PC-9 (cell line): Measurements from ENCODE around the gene MLST8. TPM values are rescaled to one million over a fixed set of nuclear protein-coding genes. Genes with fewer than 3 reads are reported as not detected.

Source experiments
- BruUV-seq: library from RNA; stranded (reverse); fragments of 400-500 nt; replicated peaks from 2 replicates; lab custom pipeline; 2021; lab: Mats Ljungman, UMichigan
- CTCF ChIA-PET: fragments of 300-600 bp; sonication (Branson Sonifier 250); formaldehyde crosslinking; loops from one replicate; lab custom pipeline; 2022; ENCODE audit warnings: antibody characterized with exemption; lab: Charles Lee
- POLR2A ChIA-PET: fragments of 300-600 bp; sonication (Branson Sonifier 250); formaldehyde crosslinking; loops from one replicate; lab custom pipeline; 2022; ENCODE audit warnings: antibody characterized with exemption; ENCODE audit not compliant: unreplicated experiment; lab: Charles Lee
- DNase-seq, 2 experiments: peaks; one replicate each; pipeline versions ENCODE4 v3.0.0 to v3.0.0-alpha.2; 2015 to 2022; ENCODE audit warnings: mixed read lengths in 1 of 2
- H2AFZ ChIP-seq: fragments of 200-600 bp; sonication (generic); 2 replicates; pipeline ENCODE4 v1.8.1; 2017; ENCODE audit warnings: antibody characterized with exemption
- H3F3A ChIP-seq: fragments of 200-600 bp; sonication (generic); 2 replicates; pipeline ENCODE4 v1.8.1; 2017; ENCODE audit warnings: antibody characterized with exemption, mild to moderate bottlenecking, low read depth; ENCODE audit not compliant: insufficient read depth
- H3K27ac ChIP-seq: fragments of 200-600 bp; sonication (generic); 2 replicates; pipeline ENCODE4 v1.6.1; 2016; ENCODE audit warnings: mixed run types
- H3K27me3 ChIP-seq: fragments of 200-600 bp; sonication (generic); 2 replicates; pipeline ENCODE4 v1.6.1; 2016; ENCODE audit warnings: low read depth, mixed run types; ENCODE audit not compliant: insufficient read depth
- H3K36me3 ChIP-seq: fragments of 200-600 bp; sonication (generic); 2 replicates; pipeline ENCODE4 v1.6.1; 2016; ENCODE audit warnings: low read depth, mixed run types
- H3K4me1 ChIP-seq: fragments of 200-600 bp; sonication (generic); replicated peaks from 2 replicates; pipeline ENCODE4 v1.6.1; 2016; ENCODE audit warnings: mixed run types; ENCODE audit not compliant: insufficient read depth
- H3K4me2 ChIP-seq: fragments of 200-600 bp; sonication (generic); 2 replicates; pipeline ENCODE4 v1.6.1; 2017; ENCODE audit warnings: mixed run types
- H3K4me3 ChIP-seq: fragments of 200-600 bp; sonication (generic); 2 replicates; pipeline ENCODE4 v1.6.1; 2016; ENCODE audit warnings: mixed run types
- H3K79me2 ChIP-seq: fragments of 200-600 bp; sonication (generic); 2 replicates; pipeline ENCODE4 v1.6.1; 2017; ENCODE audit warnings: low read depth, mixed run types
- H3K9me2 ChIP-seq: fragments of 200-600 bp; sonication (generic); 2 replicates; pipeline ENCODE4 v1.8.1; 2017; ENCODE audit warnings: mild to moderate bottlenecking; ENCODE audit not compliant: insufficient read depth
- H3K9me3 ChIP-seq: fragments of 200-600 bp; sonication (generic); 2 replicates; pipeline ENCODE4 v1.8.1; 2016; ENCODE audit warnings: low read depth; ENCODE audit not compliant: insufficient read depth
- H4K20me1 ChIP-seq: fragments of 200-600 bp; sonication (generic); 2 replicates; pipeline ENCODE4 v1.8.1; 2017; ENCODE audit not compliant: insufficient read depth
- EZH2 ChIP-seq: fragments of 200-600 bp; sonication (generic); IDR thresholded peaks from 2 replicates; pipeline ENCODE4 v1.8.0; 2017; ENCODE audit warnings: antibody characterized with exemption, low read depth
- intact Hi-C: fragments of 100-400 bp; cut with micrococcal nuclease; formaldehyde crosslinking; loops from one replicate; pipeline ENCODE4 v1.10.0; 2022; ENCODE audit not compliant: unreplicated experiment
- total RNA-seq: library from RNA; stranded (reverse); gene quantifications from 2 replicates; pipeline ENCODE4 v1.2.3, GENCODE V29; 2021
- TF ChIP-seq, protein P1 (sequence below): fragments of 200-600 bp; sonication (generic); conservative IDR thresholded peaks from 2 replicates; pipeline ENCODE4 v1.6.1; 2017; ENCODE audit warnings: mixed run types, antibody characterized with exemption, mild to moderate bottlenecking, moderate library complexity

The MLST8 gene
- total RNA-seq, 1 experiment from 2014 or later, result 66.3 TPM

DNA sequence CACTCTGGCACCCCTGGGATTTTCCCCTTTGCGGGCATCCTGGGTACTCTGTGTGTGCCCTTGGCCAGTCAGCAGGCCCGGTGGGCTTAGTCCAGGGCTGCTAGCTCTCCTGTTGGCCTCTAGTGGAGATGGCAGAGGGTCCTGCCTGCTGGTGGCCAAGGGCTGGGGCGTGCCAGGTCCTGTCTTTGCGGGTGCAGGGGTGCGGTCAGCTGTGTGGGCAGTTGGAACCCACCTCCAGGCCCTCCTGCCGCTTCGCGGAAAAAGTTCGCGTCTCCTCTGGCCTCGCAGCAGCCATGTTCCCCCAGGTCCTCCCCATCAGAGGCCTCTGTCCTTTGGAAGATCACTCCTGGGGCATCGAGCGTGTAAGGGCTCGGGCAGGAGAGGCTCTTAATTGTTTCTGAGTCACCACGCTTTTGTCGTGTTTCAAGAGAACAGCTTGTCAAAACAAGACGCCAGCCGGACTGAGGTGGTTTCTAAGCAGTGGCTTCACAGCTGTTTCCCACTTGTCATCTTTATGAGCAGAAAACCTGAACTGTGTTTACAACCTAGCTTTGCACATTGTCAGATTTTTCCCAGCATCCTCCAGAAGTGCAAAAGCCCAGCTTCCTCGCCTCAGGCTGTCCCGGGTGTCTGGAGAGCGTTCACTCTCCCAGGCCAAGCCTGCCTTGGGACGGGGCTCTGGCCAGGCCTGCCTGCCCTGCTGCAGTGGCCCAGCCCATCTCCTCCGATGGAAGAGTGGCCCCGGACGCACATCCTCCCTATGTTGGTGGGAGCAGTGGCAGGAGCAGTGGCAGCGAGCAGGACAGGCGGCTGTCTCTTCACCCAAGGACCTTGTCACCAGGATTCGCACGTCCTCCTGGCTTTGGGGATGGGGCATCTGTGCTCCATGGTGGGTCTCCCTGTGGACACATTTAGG is 26.0 kb downstream of the MLST8 start:
- peaks cover 41% of the 10 kb centered on the region for H4K20me1 ChIP-seq
- POLR2A ChIA-PET, result no interaction called here
- H3K36me3 ChIP-seq, result peaks cover 4% of the 10 kb centered on the region; the same call in 1 of the 2 replicates
- no peaks in the 10 kb centered on the region for H3K27me3 ChIP-seq
- no TSS peak for BruUV-seq
- 0 out of 2 replicates have a peak, but pooled peaks cover 7% of the 10 kb centered on the region for H3F3A ChIP-seq
- peaks cover 24% of the 10 kb centered on the region for H3K79me2 ChIP-seq
- H3K4me3 ChIP-seq, result no peak overlapping the region
- intact Hi-C loops, result no loop called here
- CTCF ChIA-PET, result no interaction called here
- no peak overlapping the region for H3K4me2 ChIP-seq
- no peaks in the 10 kb centered on the region for H3K9me2 ChIP-seq
- TF ChIP-seq, protein P1, sequence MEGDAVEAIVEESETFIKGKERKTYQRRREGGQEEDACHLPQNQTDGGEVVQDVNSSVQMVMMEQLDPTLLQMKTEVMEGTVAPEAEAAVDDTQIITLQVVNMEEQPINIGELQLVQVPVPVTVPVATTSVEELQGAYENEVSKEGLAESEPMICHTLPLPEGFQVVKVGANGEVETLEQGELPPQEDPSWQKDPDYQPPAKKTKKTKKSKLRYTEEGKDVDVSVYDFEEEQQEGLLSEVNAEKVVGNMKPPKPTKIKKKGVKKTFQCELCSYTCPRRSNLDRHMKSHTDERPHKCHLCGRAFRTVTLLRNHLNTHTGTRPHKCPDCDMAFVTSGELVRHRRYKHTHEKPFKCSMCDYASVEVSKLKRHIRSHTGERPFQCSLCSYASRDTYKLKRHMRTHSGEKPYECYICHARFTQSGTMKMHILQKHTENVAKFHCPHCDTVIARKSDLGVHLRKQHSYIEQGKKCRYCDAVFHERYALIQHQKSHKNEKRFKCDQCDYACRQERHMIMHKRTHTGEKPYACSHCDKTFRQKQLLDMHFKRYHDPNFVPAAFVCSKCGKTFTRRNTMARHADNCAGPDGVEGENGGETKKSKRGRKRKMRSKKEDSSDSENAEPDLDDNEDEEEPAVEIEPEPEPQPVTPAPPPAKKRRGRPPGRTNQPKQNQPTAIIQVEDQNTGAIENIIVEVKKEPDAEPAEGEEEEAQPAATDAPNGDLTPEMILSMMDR, result no peak
- TF ChIP-seq EZH2, result no peak
- DNase-seq, result no peak
- H2AFZ ChIP-seq, result no peak overlapping the region
- no peaks in the 10 kb centered on the region for H3K9me3 ChIP-seq
- no peak overlapping the region for H3K27ac ChIP-seq
- H3K4me1 ChIP-seq, result peaks cover 7% of the 10 kb centered on the region

DNA sequence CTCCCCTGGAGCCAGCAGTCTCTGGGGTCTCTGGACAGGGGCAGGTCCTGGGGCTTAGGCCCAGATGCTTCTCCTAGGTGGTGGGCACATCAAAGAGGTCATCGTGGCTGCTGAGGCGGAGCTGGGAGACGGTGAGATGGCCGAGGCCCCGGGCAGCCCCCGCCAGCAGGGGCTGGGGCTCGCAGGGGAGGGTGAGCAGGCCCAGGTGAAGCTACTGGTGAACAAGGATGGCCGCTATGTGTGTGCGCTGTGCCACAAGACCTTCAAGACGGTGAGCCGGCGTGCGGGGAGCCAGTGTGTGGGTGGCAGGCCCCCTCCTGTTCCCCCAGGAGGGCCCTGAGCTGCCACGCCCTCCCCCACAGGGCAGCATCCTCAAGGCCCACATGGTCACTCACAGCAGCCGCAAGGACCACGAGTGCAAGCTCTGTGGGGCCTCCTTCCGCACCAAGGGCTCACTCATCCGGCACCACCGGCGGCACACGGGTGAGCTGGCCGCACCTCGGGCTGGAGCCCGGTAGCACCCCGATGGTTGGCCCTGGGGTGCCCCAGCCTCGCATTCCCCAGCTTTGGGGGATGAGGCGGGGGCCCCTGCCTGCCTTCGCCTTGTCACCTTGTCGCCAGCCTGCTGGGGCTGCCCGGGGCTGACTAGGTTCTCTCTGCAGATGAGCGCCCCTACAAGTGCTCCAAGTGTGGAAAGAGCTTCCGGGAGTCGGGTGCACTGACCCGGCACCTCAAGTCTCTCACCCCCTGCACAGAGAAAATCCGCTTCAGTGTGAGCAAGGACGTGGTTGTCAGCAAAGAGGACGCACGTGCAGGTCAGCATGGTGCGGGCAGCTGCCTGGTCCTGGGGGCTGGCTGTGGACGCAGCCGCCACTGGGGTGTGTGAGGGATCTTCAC is 27.1 kb downstream of the MLST8 start:
- Histone ChIP-seq H3K9me3 (no peaks in the 10 kb centered on the region), H3K4me1 (no peaks in the 10 kb centered on the region), H3F3A (0 out of 2 replicates have a peak, but pooled peaks cover 7% of the 10 kb centered on the region), H3K9me2 (no peaks in the 10 kb centered on the region), H3K4me3 (no peak overlapping the region), H3K27me3 (no peaks in the 10 kb centered on the region), H3K79me2 (peaks cover 13% of the 10 kb centered on the region), H2AFZ (no peak overlapping the region), H3K4me2 (no peak overlapping the region), H3K27ac (no peak overlapping the region), H3K36me3 (no peaks in the 10 kb centered on the region), H4K20me1 (peaks cover 30% of the 10 kb centered on the region)
- intact Hi-C loops, result no loop called here
- no peak for DNase-seq
- TF ChIP-seq, protein P1, result no peak
- no peak for TF ChIP-seq EZH2
- ChIA-PET CTCF (no interaction called here), POLR2A (interaction anchor here (0.7 kb wide), 1 partner anchor 27 kb away, joined by 6 read pairs; no protein-coding TSS in a partner anchor)
- no TSS peak for BruUV-seq

DNA sequence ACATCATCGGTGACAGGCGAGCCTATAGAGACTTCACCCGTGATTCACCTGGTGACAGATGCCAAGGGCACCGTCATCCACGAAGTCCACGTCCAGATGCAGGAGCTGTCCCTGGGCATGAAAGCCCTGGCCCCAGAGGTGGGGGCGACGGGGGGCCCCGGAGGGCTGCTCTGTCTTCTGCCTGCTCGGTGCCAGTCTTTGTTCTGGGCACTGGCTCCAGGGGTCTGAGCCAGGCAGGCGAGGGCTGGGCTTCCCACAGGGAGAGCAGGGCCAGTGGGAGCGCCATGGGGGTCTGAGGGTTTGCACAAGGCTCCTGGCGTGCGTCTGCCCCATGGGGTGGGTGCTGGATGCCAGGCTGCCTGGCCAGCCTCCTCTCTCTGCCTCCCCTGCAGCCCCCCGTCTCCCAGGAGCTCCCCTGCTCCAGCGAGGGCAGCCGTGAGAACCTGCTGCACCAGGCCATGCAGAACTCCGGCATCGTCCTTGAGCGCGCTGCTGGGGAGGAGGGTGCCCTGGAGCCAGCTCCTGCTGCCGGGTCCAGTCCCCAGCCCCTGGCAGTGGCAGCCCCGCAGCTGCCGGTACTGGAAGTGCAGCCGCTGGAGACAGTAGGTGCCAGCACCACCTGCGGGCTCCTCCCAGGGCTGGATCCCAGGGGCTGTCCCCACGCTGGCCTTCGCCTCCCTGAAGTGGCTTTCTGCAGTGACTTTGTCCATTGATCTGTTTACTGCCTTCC is 28.0 kb downstream of the MLST8 start:
- POLR2A ChIA-PET, result interaction anchor here (0.7 kb wide), 1 partner anchor 26 kb away, joined by 6 read pairs; no protein-coding TSS in a partner anchor
- Histone ChIP-seq H3K4me2 (no peak overlapping the region), H3K27ac (no peak overlapping the region), H3K9me3 (no peaks in the 10 kb centered on the region), H4K20me1 (peaks cover 21% of the 10 kb centered on the region), H2AFZ (no peak overlapping the region), H3K4me1 (no peaks in the 10 kb centered on the region), H3F3A (0 out of 2 replicates have a peak, but pooled peaks cover 7% of the 10 kb centered on the region), H3K9me2 (no peaks in the 10 kb centered on the region), H3K36me3 (no peaks in the 10 kb centered on the region), H3K27me3 (no peaks in the 10 kb centered on the region), H3K79me2 (peaks cover 5% of the 10 kb centered on the region; the same call in 1 of the 2 replicates), H3K4me3 (no peak overlapping the region)
- BruUV-seq, result no TSS peak
- CTCF ChIA-PET, result interaction anchor here (0.5 kb wide), 1 partner anchor 48 kb away, joined by 3 read pairs; no protein-coding TSS in a partner anchor
- intact Hi-C loops, result no loop called here
- TF ChIP-seq, protein P1, result no peak
- TF ChIP-seq EZH2, result no peak
- no peak for DNase-seq
